Measurements from ENCODE around the gene BCL7A. TPM values are rescaled to one million over a fixed set of nuclear protein-coding genes. Genes with fewer than 3 reads are reported as not detected.
A peak's percentile ranks its signal among the peaks of the same experiment; 100 is the strongest.
"Not testable (repeated sequence)": the region's sequence is repeated elsewhere in the genome, so short reads cannot be mapped to it uniquely, and the experiment has no call there.

The BCL7A gene
- total and polyA plus RNA-seq, 12 donors = 3.4 to 25.7 (median 15.4) TPM

- no peak for DNase-seq
- intact Hi-C loops (cut with DNase I) = loop anchor here in 1 of 10 donors (10.0 kb wide), 1 partner anchor 81 kb away; no protein-coding TSS in a partner anchor
- no peaks in the 10 kb centered on the region for H3K27me3 ChIP-seq
- no peak overlapping the region for H3K27ac ChIP-seq
- H3K36me3 ChIP-seq = peaks cover 0 to 61% (median 15%) of the 10 kb centered on the region in 9 donors
- no peak overlapping the region for H3K4me3 ChIP-seq
- 93 to 94% methylated on average over 6 of the region's 6 CpGs for WGBS, 2 donors
- no peak for ATAC-seq
- H3K9me3 ChIP-seq = no peaks in the 10 kb centered on the region
- peaks cover 0 to 11% (median 0%) of the 10 kb centered on the region in 9 donors for H3K4me1 ChIP-seq
- no peak for TF ChIP-seq CTCF (IDR thresholded peaks at IDR 0.05)
Observed at GRCh38 chr12:122036153-122036552, 14.5 kb downstream of the BCL7A start.

GRCh38 chr12:122040579-122041386, 19.1 kb downstream of the BCL7A start:
- Histone ChIP-seq H3K27ac (no peak overlapping the region), H3K27me3 (no peaks in the 10 kb centered on the region), H3K4me3 (no peak overlapping the region), H3K4me1 (no peaks in the 10 kb centered on the region), H3K36me3 (peaks cover 0 to 95% (median 15%) of the 10 kb centered on the region in 9 donors), H3K9me3 (no peaks in the 10 kb centered on the region)
- 84 to 87% methylated on average over 21 of the region's 21 CpGs for WGBS, 2 donors
- TF ChIP-seq CTCF (IDR thresholded peaks at IDR 0.05) = no peak
- ATAC-seq = peak in 1 of 8 donors; percentile 31
- intact Hi-C loops (cut with DNase I) = no loop called here
- DNase-seq = no peak

GRCh38 chr12:122041458-122041857, 19.8 kb downstream of the BCL7A start:
- WGBS, 2 donors = 96 to 98% methylated on average over 3 of the region's 3 CpGs
- H3K9me3 ChIP-seq; H3K27me3 ChIP-seq; DNase-seq; H3K27ac ChIP-seq; intact Hi-C loops (cut with DNase I); H3K4me1 ChIP-seq; H3K4me3 ChIP-seq; ATAC-seq: not testable (repeated sequence)
- H3K36me3 ChIP-seq = peaks cover 0 to 95% (median 12%) of the 10 kb centered on the region in 9 donors

GRCh38 chr12:122042910-122043309, 21.2 kb downstream of the BCL7A start:
- 89 to 90% methylated on average over 11 of the region's 11 CpGs for WGBS, 2 donors
- TF ChIP-seq CTCF (IDR thresholded peaks at IDR 0.05) = no peak
- peaks cover 0 to 96% (median 11%) of the 10 kb centered on the region in 9 donors for H3K36me3 ChIP-seq
- no peaks in the 10 kb centered on the region for H3K9me3 ChIP-seq
- H3K4me3 ChIP-seq = no peak overlapping the region
- H3K27ac ChIP-seq = no peak overlapping the region
- no peaks in the 10 kb centered on the region for H3K27me3 ChIP-seq
- DNase-seq (no peak), ATAC-seq (no peak)
- H3K4me1 ChIP-seq = no peaks in the 10 kb centered on the region
- intact Hi-C loops (cut with DNase I) = no loop called here

GRCh38 chr12:122043476-122043875, 21.8 kb downstream of the BCL7A start:
- ATAC-seq (no peak), DNase-seq (no peak)
- Histone ChIP-seq H3K9me3 (no peaks in the 10 kb centered on the region), H3K27ac (no peak overlapping the region), H3K4me3 (no peak overlapping the region), H3K36me3 (peaks cover 0 to 95% (median 11%) of the 10 kb centered on the region in 9 donors), H3K4me1 (no peaks in the 10 kb centered on the region), H3K27me3 (no peaks in the 10 kb centered on the region)
- no peak for TF ChIP-seq CTCF (IDR thresholded peaks at IDR 0.05)
- intact Hi-C loops (cut with DNase I) = no loop called here
- WGBS, 2 donors = 95% methylated on average over 15 of the region's 15 CpGs

Data from heart right ventricle (tissue), 16 donors.